IMR-90 (cell line): ENCODE data around the gene AGAP1. TPM values are rescaled to one million over a fixed set of nuclear protein-coding genes. Genes with fewer than 3 reads are reported as not detected.
A peak's percentile ranks its signal among the peaks of the same experiment; 100 is the strongest.

ENCODE experiments used
- ATAC-seq: fragments of 200-7000 bp; cut with Tn5 transposase; 2 replicates; pipeline ENCODE4 v1.9.1; 2020; ENCODE audit warnings: low read depth, mild to moderate bottlenecking, moderate library complexity
- BruUV-seq: library from RNA; stranded (reverse); fragments of 400-500 nt; replicated peaks from 2 replicates; lab custom pipeline; 2021; lab: Mats Ljungman, UMichigan
- CTCF ChIA-PET: fragments of 300-600 bp; formaldehyde crosslinking; extraction: SDS; loops from one replicate; lab custom pipeline; 2021; ENCODE audit warnings: antibody characterized with exemption; lab: Yijun Ruan, JAX
- POLR2A ChIA-PET: fragments of 300-600 bp; sonication (Branson Sonifier 250); formaldehyde crosslinking; loops from one replicate; lab custom pipeline; 2022; ENCODE audit warnings: antibody characterized with exemption; ENCODE audit not compliant: unreplicated experiment; lab: Charles Lee
- DNase-seq: peaks from one replicate; pipeline ENCODE4 v3.0.0; 2013
- H2AFZ ChIP-seq: replicated peaks from 2 replicates; pipeline ENCODE3; 2013; ENCODE audit warnings: low read length, mild to moderate bottlenecking; ENCODE audit not compliant: poor library complexity
- H2AK5ac ChIP-seq: 2 replicates; pipeline ENCODE4 v1.6.1; 2013; ENCODE audit warnings: low read depth, low read length, inconsistent platforms
- H2AK9ac ChIP-seq: replicated peaks from 2 replicates; pipeline ENCODE3; 2013; ENCODE audit warnings: mild to moderate bottlenecking, low read depth, low read length, moderate library complexity; ENCODE audit not compliant: poor library complexity
- H2BK120ac ChIP-seq: 2 replicates; pipeline ENCODE4 v1.6.1; 2013; ENCODE audit warnings: low read depth, low read length, inconsistent platforms
- H2BK15ac ChIP-seq: 3 replicates; pipeline ENCODE4 v1.6.1; 2013; ENCODE audit warnings: low read depth, low read length, inconsistent platforms
- H2BK20ac ChIP-seq: 2 replicates; pipeline ENCODE4 v1.6.1; 2013; ENCODE audit warnings: low read depth, mild to moderate bottlenecking, inconsistent platforms, low read length, moderate library complexity
- H2BK5ac ChIP-seq: 2 replicates; pipeline ENCODE4 v1.6.1; 2013; ENCODE audit warnings: mild to moderate bottlenecking, low read depth, low read length, inconsistent platforms; ENCODE audit not compliant: poor library complexity, severe bottlenecking
- H3K14ac ChIP-seq: replicated peaks from 2 replicates; pipeline ENCODE4 v1.6.1; 2013; ENCODE audit warnings: low read depth, low read length, inconsistent platforms
- H3K18ac ChIP-seq: 2 replicates; pipeline ENCODE4 v1.6.1; 2013; ENCODE audit warnings: low read depth, low read length, control low read depth
- H3K23ac ChIP-seq: 2 replicates; pipeline ENCODE4 v1.6.1; 2013; ENCODE audit warnings: low read depth, low read length, inconsistent platforms
- H3K27ac ChIP-seq: 2 replicates; pipeline ENCODE4 v1.5.1; 2013; ENCODE audit warnings: mild to moderate bottlenecking, control low read depth, low read length; ENCODE audit not compliant: insufficient read depth
- H3K27me3 ChIP-seq: 2 replicates; pipeline ENCODE4 v1.6.1; 2013; ENCODE audit warnings: low read length; ENCODE audit not compliant: control insufficient read depth, insufficient read depth
- H3K36me3 ChIP-seq: 2 replicates; pipeline ENCODE4 v1.6.1; 2013; ENCODE audit warnings: low read length, mixed read lengths; ENCODE audit not compliant: control insufficient read depth, insufficient read depth
- H3K4ac ChIP-seq: 2 replicates; pipeline ENCODE4 v1.6.1; 2013; ENCODE audit warnings: low read depth, low read length, inconsistent platforms
- H3K4me1 ChIP-seq: 2 replicates; pipeline ENCODE4 v1.6.1; 2013; ENCODE audit warnings: low read length, mixed read lengths; ENCODE audit not compliant: control insufficient read depth, insufficient read depth
- H3K4me2 ChIP-seq: 2 replicates; pipeline ENCODE4 v1.6.1; 2013; ENCODE audit warnings: low read depth, mild to moderate bottlenecking, control low read depth, low read length, moderate library complexity
- H3K4me3 ChIP-seq: 2 replicates; pipeline ENCODE4 v1.5.1; 2013; ENCODE audit warnings: low read depth, mild to moderate bottlenecking, control low read depth, low read length, moderate library complexity; ENCODE audit not compliant: insufficient read depth
- H3K56ac ChIP-seq: 2 replicates; pipeline ENCODE4 v1.6.1; 2013; ENCODE audit warnings: low read length, inconsistent platforms; ENCODE audit not compliant: insufficient read depth; ENCODE audit errors: extremely low read depth
- H3K79me1 ChIP-seq, 2 experiments: 2 replicates each; pipeline ENCODE4 v1.6.1; 2013; ENCODE audit warnings: low read length in 2 of 2, inconsistent platforms in 1 of 2, low read depth in 1 of 2
- H3K9ac ChIP-seq: 2 replicates; pipeline ENCODE4 v1.6.1; 2013; ENCODE audit warnings: low read depth, low read length, control low read depth
- H3K9me1 ChIP-seq: 2 replicates; pipeline ENCODE4 v1.6.1; 2013; ENCODE audit warnings: low read length, inconsistent platforms; ENCODE audit not compliant: insufficient read depth
- H3K9me3 ChIP-seq: 2 replicates; pipeline ENCODE4 v1.6.1; 2013; ENCODE audit warnings: low read length; ENCODE audit not compliant: control insufficient read depth, insufficient read depth
- H4K20me1 ChIP-seq: 2 replicates; pipeline ENCODE4 v1.6.1; 2013; ENCODE audit warnings: low read length, inconsistent platforms; ENCODE audit not compliant: insufficient read depth
- H4K5ac ChIP-seq: 2 replicates; pipeline ENCODE4 v1.6.1; 2013; ENCODE audit warnings: mild to moderate bottlenecking, low read depth, low read length, control low read depth
- H4K8ac ChIP-seq, 2 experiments: 2 replicates each; pipeline ENCODE4 v1.6.1; 2013; ENCODE audit warnings: low read depth in 2 of 2, low read length in 2 of 2, control low read depth in 1 of 2, inconsistent platforms in 1 of 2
- H4K91ac ChIP-seq: 2 replicates; pipeline ENCODE4 v1.6.1; 2013; ENCODE audit warnings: low read depth, low read length, inconsistent platforms; ENCODE audit not compliant: insufficient read depth
- BHLHE40 ChIP-seq: fragments of 150-350 bp; IDR thresholded peaks from 2 replicates; pipeline ENCODE4 v1.6.1; 2016; ENCODE audit warnings: mild to moderate bottlenecking, low read depth, low read length
- CEBPB ChIP-seq: IDR thresholded peaks from 2 replicates; pipeline ENCODE4 v1.6.1; 2012; ENCODE audit warnings: low read depth, low read length, improper control_type of control experiment
- CHD1 ChIP-seq: IDR thresholded peaks from 2 replicates; pipeline ENCODE4 v1.6.1; 2012; ENCODE audit warnings: low read depth, low read length, improper control_type of control experiment
- CTCF ChIP-seq: conservative IDR thresholded peaks from 2 replicates; pipeline ENCODE4 v1.5.1; 2012; ENCODE audit warnings: mild to moderate bottlenecking, low read depth, low read length, improper control_type of control experiment
- ELK1 ChIP-seq: fragments of 150-350 bp; IDR thresholded peaks from 2 replicates; pipeline ENCODE4 v1.6.1; 2016; ENCODE audit warnings: low read depth, mild to moderate bottlenecking, low read length, moderate library complexity, borderline replicate concordance
- FOS ChIP-seq: fragments of 150-350 bp; IDR thresholded peaks from 2 replicates; pipeline ENCODE4 v1.6.1; 2016; ENCODE audit warnings: low read depth, low read length
- MAFK ChIP-seq: IDR thresholded peaks from 2 replicates; pipeline ENCODE4 v1.6.1; 2012; ENCODE audit warnings: low read depth, low read length, improper control_type of control experiment
- MAZ ChIP-seq: IDR thresholded peaks from 2 replicates; pipeline ENCODE4 v1.6.1; 2012; ENCODE audit warnings: low read depth, mild to moderate bottlenecking, low read length, improper control_type of control experiment, moderate library complexity, borderline replicate concordance
- MXI1 ChIP-seq: IDR thresholded peaks from 2 replicates; pipeline ENCODE4 v1.6.1; 2012; ENCODE audit warnings: low read depth, mild to moderate bottlenecking, low read length, moderate library complexity, borderline replicate concordance
- NFE2L2 ChIP-seq: fragments of 150-350 bp; IDR thresholded peaks from 2 replicates; pipeline ENCODE4 v1.6.1; 2016; ENCODE audit warnings: low read depth, mild to moderate bottlenecking, low read length
- POLR2A ChIP-seq: IDR thresholded peaks from 2 replicates; pipeline ENCODE4 v1.6.1; 2012; ENCODE audit warnings: mild to moderate bottlenecking, low read depth, low read length
- RAD21 ChIP-seq: IDR thresholded peaks from 2 replicates; pipeline ENCODE4 v1.6.1; 2012; ENCODE audit warnings: low read length, improper control_type of control experiment
- RCOR1 ChIP-seq: IDR thresholded peaks from 2 replicates; pipeline ENCODE4 v1.6.1; 2012; ENCODE audit warnings: mild to moderate bottlenecking, low read length, improper control_type of control experiment; ENCODE audit not compliant: insufficient replicate concordance
- RFX5 ChIP-seq: IDR thresholded peaks from 2 replicates; pipeline ENCODE4 v1.8.0; 2012; ENCODE audit warnings: low read depth, mild to moderate bottlenecking, low read length, moderate library complexity
- SMC3 ChIP-seq: fragments of 150-350 bp; IDR thresholded peaks from 2 replicates; pipeline ENCODE4 v1.6.1; 2016; ENCODE audit warnings: low read depth, mild to moderate bottlenecking, antibody characterized with exemption, low read length, moderate library complexity
- WGBS, 2 experiments: methylation state at CpG; one replicate each; pipeline versions ENCODE4 v1.1.5 to v1.1.7; 2013; ENCODE audit warnings: missing lambda C conversion rate in 2 of 2; ENCODE audit not compliant: insufficient read length in 1 of 2; ENCODE audit errors: extremely low coverage in 2 of 2; 5-methylcytosine and 5-hydroxymethylcytosine counted together
- dilution Hi-C: fragments of 300-500 bp; cut with HindIII; formaldehyde crosslinking; loops from one replicate; pipeline ENCODE4 v1.14.3; 2018; ENCODE audit warnings: low sequenced_read_pairs; ENCODE audit not compliant: unreplicated experiment
- in situ Hi-C: fragments of 300-500 bp; cut with MboI; formaldehyde crosslinking; loops from 3 replicates; pipeline ENCODE4 v1.14.3; 2019; ENCODE audit warnings: low sequenced_read_pairs, inconsistent platforms, mixed read lengths
- intact Hi-C: fragments of 100-400 bp; cut with micrococcal nuclease; formaldehyde crosslinking; loops from 2 replicates; pipeline ENCODE4 v1.10.0; 2022
- polyA plus RNA-seq, 3 experiments: library from polyadenylated mRNA; depleted of rRNA; stranded (reverse); fragments of >200 nt; gene quantifications; 2 replicates each; pipeline ENCODE4 v1.2.3, GENCODE V29; 2012; ENCODE audit warnings: low replicate concordance in 1 of 3
- total RNA-seq: library from RNA; depleted of rRNA; stranded (reverse); fragments of >200 nt; gene quantifications from 2 replicates; pipeline ENCODE4 v1.2.3, GENCODE V29; 2012
- TF ChIP-seq, protein P1 (sequence below): fragments of 150-350 bp; IDR thresholded peaks from 2 replicates; pipeline ENCODE4 v1.6.1; 2017; ENCODE audit warnings: mild to moderate bottlenecking, antibody characterized with exemption, low read length, low read depth

Gene AGAP1
- total and polyA plus RNA-seq, 2 of the 4 experiments (the other 2 are of a cell fraction) = 15.1 to 16.4 TPM

- peak overlapping the region; percentile 81 for H3K4ac ChIP-seq
- H3K56ac ChIP-seq = no peak overlapping the region
- 30% methylated on average over 3 of the region's 33 CpGs; no CpG with 5 or more reads in 1 of the 2 experiments for WGBS, 2 experiments
- H4K8ac ChIP-seq = peak overlapping the region; percentile 68 to 93
- peak overlapping the region; percentile 48 for H2AK9ac ChIP-seq
- peaks cover 27% of the 10 kb centered on the region for H4K20me1 ChIP-seq
- H2AFZ ChIP-seq = peak overlapping the region; percentile 94
- H3K9me1 ChIP-seq = peaks cover 5% of the 10 kb centered on the region
- ChIA-PET CTCF (interaction anchor here (1.2 kb wide), 1 partner anchor 10 kb away, joined by 6 read pairs; no protein-coding TSS in a partner anchor), POLR2A (no interaction called here)
- H3K9me3 ChIP-seq = no peaks in the 10 kb centered on the region
- H3K18ac ChIP-seq = peak overlapping the region; percentile 53; the same call in 1 of the 2 replicates
- H2BK15ac ChIP-seq = no peak overlapping the region
- H4K5ac ChIP-seq = peak overlapping the region; percentile 95
- peak overlapping the region; percentile 98 for H3K4me2 ChIP-seq
- H3K14ac ChIP-seq = peak overlapping the region; percentile 50
- H2BK120ac ChIP-seq = peak overlapping the region; percentile 50; the same call in 1 of the 2 replicates
- peak overlapping the region; percentile 67 for H3K9ac ChIP-seq
- peak overlapping the region; percentile 43 for H3K27ac ChIP-seq
- H2BK20ac ChIP-seq = no peak overlapping the region
- no TSS peak for BruUV-seq
- DNase-seq = peak; percentile 35
- H2AK5ac ChIP-seq = no peak overlapping the region
- H3K27me3 ChIP-seq = 0 out of 2 replicates have a peak, but pooled peaks cover 2% of the 10 kb centered on the region
- TF ChIP-seq MAFK = no peak
- TF ChIP-seq FOS = no peak
- TF ChIP-seq NFE2L2 = no peak
- no peak for TF ChIP-seq SMC3
- TF ChIP-seq MAZ = no peak
- no peak for TF ChIP-seq RCOR1
- no peak for TF ChIP-seq CHD1
- TF ChIP-seq RFX5 = no peak
- no peak for TF ChIP-seq BHLHE40
- TF ChIP-seq, protein P1, sequence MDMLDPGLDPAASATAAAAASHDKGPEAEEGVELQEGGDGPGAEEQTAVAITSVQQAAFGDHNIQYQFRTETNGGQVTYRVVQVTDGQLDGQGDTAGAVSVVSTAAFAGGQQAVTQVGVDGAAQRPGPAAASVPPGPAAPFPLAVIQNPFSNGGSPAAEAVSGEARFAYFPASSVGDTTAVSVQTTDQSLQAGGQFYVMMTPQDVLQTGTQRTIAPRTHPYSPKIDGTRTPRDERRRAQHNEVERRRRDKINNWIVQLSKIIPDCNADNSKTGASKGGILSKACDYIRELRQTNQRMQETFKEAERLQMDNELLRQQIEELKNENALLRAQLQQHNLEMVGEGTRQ = no peak
- TF ChIP-seq RAD21 = no peak
- no peak for TF ChIP-seq CEBPB
- no peak for TF ChIP-seq MXI1
- TF ChIP-seq POLR2A = no peak
- TF ChIP-seq ELK1 = no peak
- TF ChIP-seq CTCF = no peak
- in situ Hi-C loops = no loop called here
- intact Hi-C loops = loop anchor here (5.0 kb wide), 1 partner anchor 941 kb away; no protein-coding TSS in a partner anchor
- H3K4me1 ChIP-seq = peaks cover 11% of the 10 kb centered on the region
- H3K4me3 ChIP-seq = peak overlapping the region; percentile 99
- peak; percentile 39 for ATAC-seq
- H3K23ac ChIP-seq = peak overlapping the region; percentile 70
- dilution Hi-C loops = no loop called here
- peak overlapping the region; percentile 35; the same call in 1 of the 2 replicates for H4K91ac ChIP-seq
- no peak overlapping the region for H2BK5ac ChIP-seq
- H3K36me3 ChIP-seq = no peaks in the 10 kb centered on the region
- H3K79me1 ChIP-seq = peaks cover 15 to 32% of the 10 kb centered on the region in 2 experiments
Observed at GRCh38 chr2:235493402-235493774, 455 bp upstream of the AGAP1 start.
